ENCODE data around the gene ANAPC2.
"Not testable (repeated sequence)": the region's sequence is repeated elsewhere in the genome, so short reads cannot be mapped to it uniquely, and the experiment has no call there.

Gene ANAPC2

GRCh38 chr9:137141976-137142936 lies 46.1 kb downstream of the ANAPC2 start:
- no peak for DNase-seq

GRCh38 chr9:137141050-137141810 lies 47.1 kb downstream of the ANAPC2 start:
- no peak for DNase-seq

GRCh38 chr9:137140151-137141012 lies 48.0 kb downstream of the ANAPC2 start:
- DNase-seq = no peak

- no peak for DNase-seq
Observed at GRCh38 chr9:137139468-137140150, 48.8 kb downstream of the ANAPC2 start.

GRCh38 chr9:137138722-137139467 lies 49.5 kb downstream of the ANAPC2 start, which contains the start of gene GRIN1:
GRIN1 (plus strand) TSS chr9:137139154; CDS start chr9:137139487, 333 bp downstream.
- DNase-seq = peak in 1 of 2 experiments; percentile 59

GRCh38 chr9:137138058-137138721 lies 50.2 kb downstream of the ANAPC2 start:
- peak; percentile 93 to 95 for DNase-seq

- DNase-seq = peak in 1 of 2 experiments; percentile 83
Observed at GRCh38 chr9:137136881-137137607, 51.3 kb downstream of the ANAPC2 start.

GRCh38 chr9:137136261-137136880 lies 52.0 kb downstream of the ANAPC2 start:
- DNase-seq = peak in 1 of 2 experiments; percentile 41

- not testable (repeated sequence) for DNase-seq
Observed at GRCh38 chr9:137135154-137135553, 53.2 kb downstream of the ANAPC2 start.

- DNase-seq = no peak
Observed at GRCh38 chr9:137134191-137134590, 54.2 kb downstream of the ANAPC2 start.

GRCh38 chr9:137130176-137130755 lies 58.1 kb downstream of the ANAPC2 start:
- DNase-seq = no peak

GRCh38 chr9:137129456-137130175 lies 58.7 kb downstream of the ANAPC2 start:
- peak; percentile 76 to 93 for DNase-seq

GRCh38 chr9:137128862-137129455 lies 59.4 kb downstream of the ANAPC2 start:
- no peak for DNase-seq

- DNase-seq = no peak
Observed at GRCh38 chr9:137128158-137128861, 60.0 kb downstream of the ANAPC2 start.

GRCh38 chr9:137127301-137128157 lies 60.8 kb downstream of the ANAPC2 start:
- no peak for DNase-seq

- DNase-seq = no peak
Observed at GRCh38 chr9:137126786-137127185, 61.6 kb downstream of the ANAPC2 start.

Data from NCI-H524 (cell line).